Ramos (cell line): ENCODE data around the gene B3GALT2.

Experiments
- in situ Hi-C: fragments of 300-500 bp; cut with MboI; formaldehyde crosslinking; loops from one replicate; pipeline ENCODE4 v1.14.3; 2022; ENCODE audit warnings: low sequenced_read_pairs; ENCODE audit not compliant: unreplicated experiment

B3GALT2 gene

DNA sequence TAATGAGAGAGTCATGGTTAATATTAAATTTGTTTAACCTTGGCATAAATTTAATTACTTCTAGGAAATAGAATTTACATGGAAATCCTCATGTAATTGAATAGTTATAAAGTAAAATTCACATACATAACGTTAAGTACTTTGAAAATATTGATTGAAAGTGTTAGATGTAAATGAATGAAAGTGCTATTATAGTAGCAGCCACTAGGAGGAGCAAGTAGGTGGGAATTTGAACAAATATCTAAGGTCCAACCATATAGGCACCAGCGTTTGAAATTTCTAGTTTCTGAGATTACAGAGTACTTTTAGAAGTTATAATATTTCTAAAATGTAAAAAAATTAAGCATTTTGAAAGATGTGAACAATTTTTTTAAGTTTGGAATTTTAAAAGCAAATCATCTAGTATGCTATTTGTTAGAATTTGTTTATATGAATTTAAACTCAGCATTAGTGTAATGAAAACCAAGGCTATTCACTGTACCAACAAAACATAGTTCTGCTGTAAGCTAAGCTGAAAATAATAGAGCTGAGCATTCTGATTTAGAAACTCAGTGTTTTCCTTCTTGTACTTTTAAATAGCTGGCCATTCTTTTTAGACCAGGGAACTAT, 3.3 kb downstream of the B3GALT2 start:
- in situ Hi-C loops: no loop called here

- in situ Hi-C loops: no loop called here
Measured at GRCh38 chr1:193181985-193182384, 4.4 kb downstream of the B3GALT2 start.

- in situ Hi-C loops: no loop called here
Measured at GRCh38 chr1:193181536-193181935, 4.9 kb downstream of the B3GALT2 start.

- in situ Hi-C loops: no loop called here
Measured at GRCh38 chr1:193179094-193179493, 7.3 kb downstream of the B3GALT2 start.

DNA sequence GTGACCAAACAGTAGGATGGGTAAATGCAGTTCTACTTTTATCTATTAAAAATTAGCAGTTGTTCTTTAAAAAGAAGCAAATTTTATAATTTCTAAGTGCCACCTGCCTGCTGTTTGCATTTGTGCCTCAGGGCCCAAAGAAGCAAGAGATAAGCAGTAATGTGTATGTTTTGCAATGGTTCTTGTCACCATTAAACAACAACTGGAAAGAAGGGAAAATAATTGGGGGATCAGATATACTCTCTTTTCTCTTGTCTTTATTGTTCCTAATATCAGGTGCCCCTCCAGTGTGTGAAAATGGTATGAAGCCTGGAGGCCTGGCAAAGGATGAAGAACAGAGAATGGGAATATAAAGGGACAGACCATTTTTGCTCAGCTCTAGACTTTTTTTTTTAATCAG, 9.6 kb downstream of the B3GALT2 start:
- in situ Hi-C loops: no loop called here

- in situ Hi-C loops: no loop called here
Measured at GRCh38 chr1:193176113-193176512, 10.3 kb downstream of the B3GALT2 start.

DNA sequence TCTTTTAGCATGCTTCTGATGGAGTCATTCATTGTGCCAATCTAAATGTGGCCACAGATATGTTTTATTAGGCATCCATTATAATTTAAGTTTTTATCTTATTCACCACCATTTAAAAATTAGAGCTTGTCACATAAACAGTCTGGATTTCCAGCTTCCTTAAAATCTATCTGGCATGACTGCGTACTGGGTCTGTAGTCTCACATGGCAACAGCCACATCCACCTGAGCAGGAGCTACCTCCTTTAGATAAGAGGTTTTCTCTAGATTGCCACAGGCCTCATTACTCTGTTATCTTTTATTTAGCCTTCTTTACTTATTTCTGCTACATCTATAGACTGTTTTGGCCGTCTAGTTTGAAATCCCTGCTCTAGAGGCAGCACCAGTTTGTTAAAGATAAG, 29.1 kb downstream of the B3GALT2 start:
- in situ Hi-C loops: no loop called here

- in situ Hi-C loops: no loop called here
Measured at GRCh38 chr1:193156822-193157142, 29.6 kb downstream of the B3GALT2 start.

DNA sequence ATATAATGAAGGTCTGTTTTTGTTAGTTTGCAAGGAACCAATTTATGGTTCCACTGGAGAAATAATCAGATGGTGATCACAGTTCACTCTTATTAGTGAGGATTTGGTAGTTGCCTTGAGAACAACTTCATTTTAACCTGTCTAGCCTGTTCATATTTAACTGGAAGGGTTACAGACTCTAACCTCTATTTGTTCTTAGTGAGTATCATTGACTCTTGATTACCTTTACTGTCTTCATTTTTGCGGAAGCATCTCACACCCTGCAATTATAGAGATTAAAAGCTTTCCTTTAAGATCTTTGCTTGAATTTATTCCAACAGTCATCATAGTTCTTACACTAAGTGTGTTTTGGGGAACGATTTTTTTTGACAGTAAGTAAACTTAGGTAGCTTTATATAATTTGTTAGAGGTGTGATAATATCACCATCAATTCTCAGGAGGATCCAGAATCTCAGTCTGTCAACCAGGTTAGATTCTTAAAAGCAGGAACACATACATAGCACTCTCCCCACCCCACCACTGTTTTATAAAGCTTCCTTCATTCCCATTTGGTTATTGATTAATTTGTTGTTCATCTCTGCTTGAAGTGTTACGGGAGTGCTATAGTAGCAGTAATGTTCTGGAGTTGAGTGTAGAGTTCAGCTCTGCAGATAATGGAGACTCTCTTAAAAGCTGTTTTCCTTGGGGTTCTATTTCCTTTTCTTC, 30.1 kb downstream of the B3GALT2 start:
- in situ Hi-C loops: no loop called here

GRCh38 chr1:193144999-193145398, 41.4 kb downstream of the B3GALT2 start:
- in situ Hi-C loops: no loop called here

- in situ Hi-C loops: no loop called here
Measured at GRCh38 chr1:193144361-193144938, 42.0 kb downstream of the B3GALT2 start.

DNA sequence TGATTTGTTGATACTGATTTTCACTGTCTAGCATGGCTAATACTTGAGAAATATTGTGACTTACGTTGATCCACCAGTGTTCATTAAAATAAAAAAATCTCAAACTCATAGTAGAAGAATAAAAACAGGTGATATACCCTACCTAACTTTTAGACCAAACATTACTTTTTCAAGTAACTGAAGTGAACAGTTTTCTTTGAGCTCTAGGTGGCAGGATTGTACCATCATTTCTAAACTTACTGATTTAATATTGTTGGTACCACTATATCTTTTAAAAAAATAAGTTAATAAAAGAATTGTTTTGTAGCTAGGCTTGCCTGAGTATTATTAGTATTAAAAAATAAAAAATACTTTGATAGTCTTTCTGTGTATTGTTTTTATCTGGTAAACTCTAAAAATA, 43.1 kb downstream of the B3GALT2 start:
- in situ Hi-C loops: no loop called here

DNA sequence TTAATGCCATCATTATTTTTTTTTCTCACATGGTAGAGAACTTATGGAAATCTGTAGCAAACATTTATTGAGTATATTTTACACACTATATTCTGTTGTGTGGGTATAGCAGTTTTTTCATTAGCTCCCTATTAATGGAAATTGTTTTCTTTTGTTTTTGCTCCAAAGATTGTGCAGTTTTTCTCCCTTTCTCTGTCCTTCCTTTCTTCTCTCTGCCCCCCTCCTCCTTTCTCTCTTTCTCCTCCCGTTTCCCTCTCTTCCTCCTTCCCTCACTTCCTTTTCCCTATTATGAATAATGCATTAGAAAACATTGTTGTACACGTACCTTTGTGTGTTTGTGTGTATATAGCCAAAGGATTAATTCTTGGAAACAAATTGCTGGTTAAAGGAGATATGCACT, 44.0 kb downstream of the B3GALT2 start:
- in situ Hi-C loops: no loop called here

DNA sequence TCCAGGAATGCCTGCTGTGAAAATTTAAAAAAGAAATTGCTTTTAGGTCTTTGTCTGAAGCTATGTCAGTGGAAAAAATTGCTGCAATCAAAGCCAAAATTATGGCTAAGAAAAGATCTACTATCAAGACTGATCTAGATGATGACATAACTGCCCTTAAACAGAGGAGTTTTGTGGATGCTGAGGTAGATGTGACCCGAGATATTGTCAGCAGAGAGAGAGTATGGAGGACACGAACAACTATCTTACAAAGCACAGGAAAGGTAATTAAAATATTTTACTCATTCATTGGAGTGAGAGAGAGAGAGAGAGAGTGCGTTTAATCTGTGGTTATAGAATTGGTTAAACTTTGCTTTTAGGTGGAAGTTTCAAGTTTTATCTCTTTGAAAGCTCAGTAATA, 44.6 kb downstream of the B3GALT2 start:
- in situ Hi-C loops: no loop called here

DNA sequence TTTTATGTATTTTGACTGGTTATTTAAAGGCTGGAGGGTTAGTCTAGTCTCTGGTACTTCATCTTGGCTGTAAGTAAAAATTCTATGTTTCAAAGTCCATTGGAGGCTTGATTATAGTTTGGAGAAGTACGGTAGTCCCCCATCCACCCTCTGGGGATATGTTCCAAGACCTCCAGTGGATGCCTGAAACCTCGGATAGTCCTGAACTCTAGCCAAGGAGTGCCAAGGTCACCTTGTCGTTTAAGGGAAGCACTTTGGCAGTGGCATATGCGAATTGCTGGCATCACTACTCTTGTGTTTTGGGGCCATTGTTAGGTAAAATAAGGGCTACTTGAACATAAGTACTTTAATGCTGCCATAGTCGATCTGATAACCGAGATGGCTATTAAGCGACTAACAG, 46.2 kb downstream of the B3GALT2 start:
- in situ Hi-C loops: no loop called here

DNA sequence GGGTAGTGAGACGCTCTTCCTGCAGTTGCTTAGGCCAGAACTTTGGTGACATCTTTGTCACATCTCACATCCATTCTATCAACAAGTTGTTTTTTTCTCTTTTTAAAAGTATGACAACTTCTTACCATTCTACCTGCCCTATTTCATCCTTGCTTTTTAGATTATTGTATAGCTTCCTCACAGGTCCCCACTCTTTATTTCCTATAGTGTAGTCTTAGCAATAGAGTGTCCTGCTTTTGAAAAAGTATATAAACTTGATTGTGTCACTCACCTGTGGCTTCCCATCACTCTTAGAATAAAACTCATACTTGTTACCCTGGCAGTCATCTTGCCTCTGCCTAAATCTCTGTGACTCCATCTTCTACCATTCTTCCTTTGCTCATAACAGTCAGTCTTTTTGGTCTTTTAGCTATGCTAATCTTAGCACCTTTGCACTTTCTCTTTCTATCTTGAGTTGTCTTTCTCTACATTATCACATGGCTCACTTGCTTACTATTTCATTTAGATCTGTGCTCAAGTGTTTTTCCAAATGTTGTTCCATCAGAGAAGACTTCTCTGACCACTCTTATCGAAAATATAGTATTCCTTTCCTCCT, 55.0 kb downstream of the B3GALT2 start:
- in situ Hi-C loops: no loop called here
